ENCODE results near the gene CALCOCO1.
"Not testable (repeated sequence)": the region's sequence is repeated elsewhere in the genome, so short reads cannot be mapped to it uniquely, and the experiment has no call there.

The CALCOCO1 gene

DNA sequence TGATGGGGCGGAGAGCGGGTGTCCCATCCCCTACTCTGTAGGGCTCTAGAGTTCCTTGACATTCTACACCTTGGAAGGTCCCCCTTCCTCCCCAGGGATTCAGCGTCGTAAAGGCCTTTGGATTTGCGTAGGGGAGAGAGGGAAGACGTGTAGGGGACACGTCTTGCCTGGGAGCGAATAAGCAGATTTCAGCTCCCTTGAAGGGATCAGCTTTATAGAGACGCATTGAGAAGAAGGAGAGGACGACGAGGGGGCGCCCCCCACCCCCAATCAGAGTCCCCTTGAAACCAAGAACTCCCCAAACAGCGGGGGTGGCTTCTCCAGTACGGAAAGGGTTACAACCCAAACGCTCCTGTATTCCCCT, 324 bp downstream of the CALCOCO1 start:
- ATAC-seq: no peak
- H3K27ac Mint-ChIP-seq: peak overlapping the region; percentile 79
- peaks cover 31% of the 10 kb centered on the region for H3K4me1 Mint-ChIP-seq

DNA sequence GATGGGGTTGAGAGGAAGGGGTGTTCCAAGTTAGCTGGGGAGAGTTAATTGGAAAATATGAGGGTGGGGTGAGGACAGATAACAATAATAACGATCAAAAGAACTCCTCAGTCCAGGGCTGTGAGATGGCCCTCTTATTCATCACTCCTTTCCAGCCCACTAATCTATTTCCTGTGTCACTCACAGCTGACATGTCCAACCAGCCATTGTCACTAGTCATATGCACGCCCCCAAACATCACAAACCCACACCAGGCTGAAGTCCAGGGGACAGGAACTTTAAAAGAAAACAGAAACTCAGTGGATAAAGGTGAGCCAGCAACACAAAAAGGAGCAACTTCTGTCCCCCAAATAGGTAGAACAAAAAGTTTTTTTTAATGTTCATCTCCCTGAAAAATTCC, 911 bp downstream of the CALCOCO1 start:
- Mint-ChIP-seq H3K36me3 (peaks cover 34% of the 10 kb centered on the region), H3K27ac (peak overlapping the region; percentile 79), H3K4me3 (peak overlapping the region; percentile 87), H3K27me3 (no peaks in the 10 kb centered on the region), H3K4me1 (peaks cover 31% of the 10 kb centered on the region), H3K9me3 (no peaks in the 10 kb centered on the region)
- no peak for ATAC-seq

More for the DNA sequence above, 324 bp downstream of the CALCOCO1 start:
- H3K4me3 Mint-ChIP-seq: peak overlapping the region; percentile 87
- H3K27me3 Mint-ChIP-seq: no peaks in the 10 kb centered on the region
- H3K36me3 Mint-ChIP-seq: peaks cover 29% of the 10 kb centered on the region
- H3K9me3 Mint-ChIP-seq: no peaks in the 10 kb centered on the region

GRCh38 chr12:53725824-53726223, 1.4 kb downstream of the CALCOCO1 start:
- Mint-ChIP-seq H3K4me1 (peaks cover 31% of the 10 kb centered on the region), H3K27me3 (no peaks in the 10 kb centered on the region), H3K9me3 (no peaks in the 10 kb centered on the region), H3K27ac (no peak overlapping the region), H3K4me3 (peak overlapping the region; percentile 58), H3K36me3 (peaks cover 40% of the 10 kb centered on the region)
- no peak for ATAC-seq

GRCh38 chr12:53722450-53723041, 4.7 kb downstream of the CALCOCO1 start:
- ATAC-seq: no peak
- H3K4me1 Mint-ChIP-seq: peaks cover 24% of the 10 kb centered on the region
- peaks cover 55% of the 10 kb centered on the region for H3K36me3 Mint-ChIP-seq
- no peak overlapping the region for H3K4me3 Mint-ChIP-seq
- H3K9me3 Mint-ChIP-seq: no peaks in the 10 kb centered on the region
- no peak overlapping the region for H3K27ac Mint-ChIP-seq
- no peaks in the 10 kb centered on the region for H3K27me3 Mint-ChIP-seq

DNA sequence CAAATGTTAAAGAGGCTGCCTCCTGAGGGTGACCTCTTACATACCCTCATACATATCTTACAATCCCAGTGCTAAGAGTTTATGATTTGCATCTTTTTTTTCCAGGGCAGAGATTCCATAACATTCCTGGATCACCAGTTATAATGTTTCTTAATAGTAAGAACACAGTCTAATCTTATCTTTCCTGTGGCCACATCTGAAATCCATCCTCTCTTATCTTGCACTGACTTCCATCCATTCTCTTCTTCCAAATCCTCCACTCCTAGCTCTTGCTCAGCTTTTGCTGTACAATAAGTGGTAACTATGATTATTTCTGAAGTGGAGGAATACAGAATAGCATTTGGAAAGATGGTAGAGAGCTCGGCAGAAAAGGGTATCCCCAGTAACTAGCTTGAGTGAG, 6.3 kb downstream of the CALCOCO1 start:
- Mint-ChIP-seq H3K4me3 (no peak overlapping the region), H3K4me1 (peaks cover 8% of the 10 kb centered on the region), H3K27ac (no peak overlapping the region), H3K9me3 (no peaks in the 10 kb centered on the region), H3K36me3 (peaks cover 69% of the 10 kb centered on the region), H3K27me3 (no peaks in the 10 kb centered on the region)
- no peak for ATAC-seq

GRCh38 chr12:53719649-53720048, 7.6 kb downstream of the CALCOCO1 start:
- Mint-ChIP-seq H3K27me3 (no peaks in the 10 kb centered on the region), H3K36me3 (peaks cover 77% of the 10 kb centered on the region), H3K27ac (no peak overlapping the region), H3K9me3 (no peaks in the 10 kb centered on the region), H3K4me3 (no peak overlapping the region), H3K4me1 (no peaks in the 10 kb centered on the region)
- ATAC-seq: no peak

DNA sequence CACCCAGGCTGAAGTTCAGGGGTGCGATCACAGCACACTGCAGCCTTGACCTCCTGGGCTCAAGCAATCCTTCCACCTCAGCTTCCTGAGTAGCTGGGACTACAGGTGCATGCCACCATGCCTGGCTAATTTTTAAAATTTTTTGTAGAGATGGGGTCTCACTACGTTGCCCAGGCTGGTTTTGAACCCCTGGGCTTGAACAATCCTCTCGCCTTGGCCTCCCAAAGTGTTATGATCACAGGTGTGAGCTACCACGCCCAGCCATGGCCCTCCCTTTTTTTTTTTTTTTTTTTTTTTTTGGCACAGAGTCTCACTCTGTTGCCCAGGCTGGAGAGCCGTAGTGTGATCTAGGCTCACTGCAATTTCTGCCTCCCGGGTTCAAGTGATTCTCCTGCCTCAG, 8.7 kb downstream of the CALCOCO1 start:
- not testable (repeated sequence) for H3K4me3 Mint-ChIP-seq, H3K27ac Mint-ChIP-seq, ATAC-seq, H3K4me1 Mint-ChIP-seq, H3K9me3 Mint-ChIP-seq, H3K27me3 Mint-ChIP-seq
- peaks cover 74% of the 10 kb centered on the region for H3K36me3 Mint-ChIP-seq

DNA sequence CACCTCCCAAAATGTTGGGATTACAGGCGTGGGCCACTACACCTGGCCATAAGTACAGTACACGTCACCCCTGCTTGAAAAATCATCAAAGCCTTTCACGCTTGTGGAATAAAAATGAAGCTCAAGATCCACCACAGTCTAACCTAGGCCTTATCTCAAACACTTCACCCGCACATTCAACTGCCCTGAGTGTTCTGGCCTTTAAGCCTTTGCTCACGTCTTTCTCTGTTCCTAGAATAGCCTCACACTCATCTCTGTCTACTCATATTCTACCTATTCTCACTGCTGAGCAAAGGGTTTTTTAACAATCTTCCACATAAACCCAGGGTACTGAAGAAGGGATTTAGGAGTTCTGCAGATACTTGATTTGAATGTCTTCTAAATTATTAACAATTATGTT, 9.9 kb downstream of the CALCOCO1 start:
- H3K4me1 Mint-ChIP-seq: no peaks in the 10 kb centered on the region

GRCh38 chr12:53714004-53714403, 13.2 kb downstream of the CALCOCO1 start:
- Mint-ChIP-seq H3K27ac (no peak overlapping the region), H3K27me3 (no peaks in the 10 kb centered on the region), H3K4me1 (peaks cover 9% of the 10 kb centered on the region), H3K4me3 (no peak overlapping the region), H3K9me3 (no peaks in the 10 kb centered on the region), H3K36me3 (peaks cover 54% of the 10 kb centered on the region)
- no peak for ATAC-seq

More for the DNA sequence above, 9.9 kb downstream of the CALCOCO1 start:
- no peak overlapping the region for H3K27ac Mint-ChIP-seq
- H3K9me3 Mint-ChIP-seq: no peaks in the 10 kb centered on the region
- peaks cover 72% of the 10 kb centered on the region for H3K36me3 Mint-ChIP-seq
- ATAC-seq: no peak
- no peaks in the 10 kb centered on the region for H3K27me3 Mint-ChIP-seq
- H3K4me3 Mint-ChIP-seq: no peak overlapping the region

- no peaks in the 10 kb centered on the region for H3K9me3 Mint-ChIP-seq
- H3K4me1 Mint-ChIP-seq: peaks cover 9% of the 10 kb centered on the region
- ATAC-seq: no peak
- no peaks in the 10 kb centered on the region for H3K27me3 Mint-ChIP-seq
- no peak overlapping the region for H3K4me3 Mint-ChIP-seq
- H3K27ac Mint-ChIP-seq: no peak overlapping the region
- H3K36me3 Mint-ChIP-seq: peaks cover 54% of the 10 kb centered on the region
Observed at GRCh38 chr12:53713516-53713915, 13.7 kb downstream of the CALCOCO1 start.

GRCh38 chr12:53712059-53712643, 15.1 kb downstream of the CALCOCO1 start:
- Mint-ChIP-seq H3K4me3 (no peak overlapping the region), H3K4me1 (peaks cover 9% of the 10 kb centered on the region), H3K27ac (no peak overlapping the region), H3K36me3 (peaks cover 49% of the 10 kb centered on the region), H3K9me3 (no peaks in the 10 kb centered on the region), H3K27me3 (peaks cover 9% of the 10 kb centered on the region)
- no peak for ATAC-seq

DNA sequence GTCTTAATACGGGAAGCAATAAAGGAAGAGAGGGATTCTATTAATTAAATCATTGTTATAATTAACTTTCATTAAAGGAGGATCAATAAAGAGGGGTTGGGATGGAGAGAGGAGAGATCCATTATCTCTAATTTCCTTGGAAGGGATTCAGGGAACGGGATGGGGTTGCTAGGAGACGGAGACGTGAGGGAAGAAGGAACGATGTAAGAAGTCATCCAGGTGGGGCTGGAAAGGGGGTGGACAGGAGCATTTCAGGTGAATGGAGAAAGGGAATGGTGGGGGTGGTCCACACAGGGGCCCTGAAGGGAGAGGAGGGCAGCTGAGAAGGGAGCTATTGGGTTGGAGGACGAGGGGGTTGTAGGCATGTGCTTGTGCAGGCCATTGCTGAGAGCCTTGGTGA, 17.2 kb downstream of the CALCOCO1 start:
- Mint-ChIP-seq H3K4me1 (peaks cover 9% of the 10 kb centered on the region), H3K9me3 (no peaks in the 10 kb centered on the region), H3K27me3 (peaks cover 25% of the 10 kb centered on the region), H3K4me3 (no peak overlapping the region), H3K27ac (no peak overlapping the region), H3K36me3 (peaks cover 33% of the 10 kb centered on the region)
- no peak for ATAC-seq

GRCh38 chr12:53709671-53710070, 17.6 kb downstream of the CALCOCO1 start:
- Mint-ChIP-seq H3K27ac (no peak overlapping the region), H3K4me3 (no peak overlapping the region), H3K36me3 (peaks cover 30% of the 10 kb centered on the region), H3K4me1 (peaks cover 9% of the 10 kb centered on the region), H3K9me3 (no peaks in the 10 kb centered on the region), H3K27me3 (peaks cover 29% of the 10 kb centered on the region)
- no peak for ATAC-seq

GRCh38 chr12:53706080-53706479, 21.2 kb downstream of the CALCOCO1 start:
- Mint-ChIP-seq H3K9me3 (no peaks in the 10 kb centered on the region), H3K4me3 (no peak overlapping the region), H3K27ac (no peak overlapping the region), H3K4me1 (peaks cover 8% of the 10 kb centered on the region), H3K27me3 (peaks cover 61% of the 10 kb centered on the region), H3K36me3 (peaks cover under 1% of the 10 kb centered on the region)
- no peak for ATAC-seq

- no peak for ATAC-seq
Observed at GRCh38 chr12:53703756-53704155, 23.5 kb downstream of the CALCOCO1 start.

DNA sequence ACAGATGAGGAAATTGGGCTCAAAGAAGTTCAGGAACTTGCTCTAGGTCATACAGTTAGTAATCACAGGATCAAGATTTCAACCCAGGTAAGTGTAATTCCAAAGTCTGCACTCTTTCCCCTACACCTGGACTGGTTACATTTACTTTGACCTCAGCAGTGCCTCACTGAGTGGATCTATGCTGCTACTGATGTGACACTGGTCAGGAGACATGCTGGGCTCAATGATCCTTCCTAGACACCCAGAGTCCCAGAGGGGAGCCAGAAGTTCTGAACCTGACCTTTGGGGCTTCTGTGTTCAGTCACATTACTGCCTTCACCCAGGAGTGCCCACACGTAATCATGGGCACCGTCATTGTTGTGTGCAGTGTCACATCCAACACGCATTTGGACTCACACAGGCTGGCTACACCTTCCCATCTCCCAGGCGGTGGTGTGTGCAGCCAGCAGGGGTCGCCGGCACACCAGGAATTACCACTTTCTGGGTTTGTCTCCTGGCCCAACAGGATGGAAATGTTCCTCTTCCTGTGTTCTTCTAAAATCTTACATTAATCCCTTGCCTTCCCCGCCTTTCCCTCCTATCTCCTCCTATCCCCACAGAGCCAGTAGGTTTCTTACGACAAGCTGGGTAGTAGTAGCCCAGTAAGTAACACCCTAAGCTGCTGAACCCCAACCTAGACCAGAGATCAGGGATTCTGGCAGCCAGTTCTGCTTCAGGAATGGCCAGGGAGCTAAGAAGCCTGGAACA, 25.6 kb downstream of the CALCOCO1 start:
- peaks cover 11% of the 10 kb centered on the region for H3K4me1 Mint-ChIP-seq
- peaks cover 86% of the 10 kb centered on the region for H3K27me3 Mint-ChIP-seq
- H3K36me3 Mint-ChIP-seq: no peaks in the 10 kb centered on the region
- ATAC-seq: peak; percentile 83
- H3K27ac Mint-ChIP-seq: no peak overlapping the region
- H3K9me3 Mint-ChIP-seq: no peaks in the 10 kb centered on the region
- no peak overlapping the region for H3K4me3 Mint-ChIP-seq

More at GRCh38 chr12:53703756-53704155, 23.5 kb downstream of the CALCOCO1 start:
- Mint-ChIP-seq H3K9me3 (no peaks in the 10 kb centered on the region), H3K27me3 (peaks cover 80% of the 10 kb centered on the region), H3K4me1 (peaks cover 6% of the 10 kb centered on the region), H3K36me3 (no peaks in the 10 kb centered on the region), H3K27ac (no peak overlapping the region), H3K4me3 (no peak overlapping the region)

Measured in stimulated activated memory B cell treated with anti-CD40 and anti-IgM and Interleukin-4, amounts not matched to agents 10 μg/mL and 1 μg/mL and 100 μg/mL, for 72 hours (primary cell).